C4-2B (cell line): ENCODE results near the gene RNF207.

Source experiments
- ZFX ChIP-seq: fragments of 450-650 bp; IDR thresholded peaks from 2 replicates; pipeline ENCODE4 v1.6.1; 2017
- TF ChIP-seq, protein P1 (sequence below): fragments of 450-650 bp; conservative IDR thresholded peaks from 2 replicates; pipeline ENCODE4 v1.5.1; 2017; ENCODE audit warnings: mild to moderate bottlenecking

DNA sequence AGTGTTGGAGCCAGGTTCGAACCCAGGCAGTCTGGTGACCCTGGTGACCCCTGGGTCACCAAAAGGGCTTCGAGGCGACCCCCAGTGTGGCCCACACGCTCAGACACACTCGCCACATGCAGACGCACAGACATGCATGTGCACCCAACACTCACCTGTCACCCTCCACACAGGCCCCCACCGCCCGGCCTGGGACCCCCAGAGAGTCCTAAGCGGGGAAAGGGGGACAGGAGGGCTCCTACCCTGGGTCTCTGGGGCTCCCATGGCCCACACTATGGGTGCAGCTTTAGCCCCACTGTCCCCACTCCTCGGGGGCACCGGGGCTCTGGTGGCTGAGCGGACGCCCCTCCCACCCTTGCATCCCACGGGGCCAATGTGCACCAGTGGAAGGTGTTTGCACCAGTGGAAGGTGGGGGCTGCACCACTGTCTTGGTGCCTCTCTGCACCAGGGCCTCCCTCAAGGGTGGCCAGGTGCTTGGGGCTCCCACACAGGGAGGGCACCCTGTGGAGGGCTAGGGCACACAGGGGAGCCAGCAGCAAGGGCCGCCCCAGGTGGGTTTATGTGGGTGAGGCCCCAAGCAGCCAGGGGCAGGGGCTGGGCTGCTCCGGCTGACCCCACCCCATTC, 35.7 kb upstream of the RNF207 start:
- TF ChIP-seq, protein P1, sequence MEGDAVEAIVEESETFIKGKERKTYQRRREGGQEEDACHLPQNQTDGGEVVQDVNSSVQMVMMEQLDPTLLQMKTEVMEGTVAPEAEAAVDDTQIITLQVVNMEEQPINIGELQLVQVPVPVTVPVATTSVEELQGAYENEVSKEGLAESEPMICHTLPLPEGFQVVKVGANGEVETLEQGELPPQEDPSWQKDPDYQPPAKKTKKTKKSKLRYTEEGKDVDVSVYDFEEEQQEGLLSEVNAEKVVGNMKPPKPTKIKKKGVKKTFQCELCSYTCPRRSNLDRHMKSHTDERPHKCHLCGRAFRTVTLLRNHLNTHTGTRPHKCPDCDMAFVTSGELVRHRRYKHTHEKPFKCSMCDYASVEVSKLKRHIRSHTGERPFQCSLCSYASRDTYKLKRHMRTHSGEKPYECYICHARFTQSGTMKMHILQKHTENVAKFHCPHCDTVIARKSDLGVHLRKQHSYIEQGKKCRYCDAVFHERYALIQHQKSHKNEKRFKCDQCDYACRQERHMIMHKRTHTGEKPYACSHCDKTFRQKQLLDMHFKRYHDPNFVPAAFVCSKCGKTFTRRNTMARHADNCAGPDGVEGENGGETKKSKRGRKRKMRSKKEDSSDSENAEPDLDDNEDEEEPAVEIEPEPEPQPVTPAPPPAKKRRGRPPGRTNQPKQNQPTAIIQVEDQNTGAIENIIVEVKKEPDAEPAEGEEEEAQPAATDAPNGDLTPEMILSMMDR: no peak
- no peak for TF ChIP-seq ZFX
